ENCODE results near the gene BTNL2.

BTNL2 gene

DNA sequence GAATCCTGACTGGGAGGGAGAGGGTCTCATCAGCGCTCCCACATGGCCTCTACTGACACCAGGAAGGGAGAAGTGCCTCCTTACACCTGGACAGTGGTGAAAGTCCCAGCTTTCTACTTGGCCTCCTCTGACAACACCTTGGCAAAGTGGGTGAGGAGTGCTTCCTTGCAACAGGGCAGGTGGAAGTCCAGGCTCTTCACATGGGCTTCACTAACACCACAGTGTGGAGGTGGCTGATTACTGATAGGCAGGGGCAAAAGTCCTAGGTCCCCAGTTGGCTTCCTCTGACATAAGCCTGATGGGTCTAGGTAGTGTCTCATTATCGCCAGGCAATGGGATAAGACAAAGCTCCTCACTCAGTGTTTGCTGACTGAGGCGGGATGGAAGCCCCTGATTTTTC is 23.2 kb upstream of the BTNL2 start:
- H3K9me3 Mint-ChIP-seq (ENCODE audit: low read depth): no peaks in the 10 kb centered on the region
- H3K27ac Mint-ChIP-seq: no peak overlapping the region
- H3K4me3 Mint-ChIP-seq: no peak overlapping the region
- H3K36me3 Mint-ChIP-seq: no peaks in the 10 kb centered on the region
- no peaks in the 10 kb centered on the region for H3K4me1 Mint-ChIP-seq (ENCODE audit: low read depth)
- peaks cover 2% of the 10 kb centered on the region for H3K27me3 Mint-ChIP-seq

DNA sequence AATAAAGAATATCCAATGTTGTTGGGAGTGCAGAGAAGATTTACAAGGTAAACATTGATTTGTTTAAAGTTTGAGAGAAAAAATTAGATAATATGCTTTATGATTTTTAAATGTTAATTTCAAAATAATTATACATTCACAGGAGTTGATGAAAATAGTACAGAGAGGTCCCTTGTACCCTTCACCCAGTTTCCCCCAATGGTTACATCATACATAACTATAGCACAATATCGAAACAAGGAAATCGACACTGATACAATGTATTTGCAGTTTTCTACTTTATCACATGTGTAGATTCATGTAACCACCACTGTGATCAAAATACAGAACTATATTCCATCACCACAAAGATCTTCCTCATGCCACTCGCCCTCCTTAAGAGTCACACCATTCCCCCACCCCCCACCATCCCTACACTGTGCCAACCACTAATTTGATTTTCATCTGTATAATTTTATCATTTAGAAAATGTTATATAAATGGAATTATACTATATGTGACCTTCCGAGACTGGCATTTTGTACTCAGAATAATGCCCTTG is 21.0 kb upstream of the BTNL2 start:
- H3K9me3 Mint-ChIP-seq (ENCODE audit: low read depth): no peaks in the 10 kb centered on the region
- peaks cover 2% of the 10 kb centered on the region for H3K27me3 Mint-ChIP-seq
- no peaks in the 10 kb centered on the region for H3K36me3 Mint-ChIP-seq
- no peaks in the 10 kb centered on the region for H3K4me1 Mint-ChIP-seq (ENCODE audit: low read depth)
- H3K27ac Mint-ChIP-seq: no peak overlapping the region
- no peak overlapping the region for H3K4me3 Mint-ChIP-seq

DNA sequence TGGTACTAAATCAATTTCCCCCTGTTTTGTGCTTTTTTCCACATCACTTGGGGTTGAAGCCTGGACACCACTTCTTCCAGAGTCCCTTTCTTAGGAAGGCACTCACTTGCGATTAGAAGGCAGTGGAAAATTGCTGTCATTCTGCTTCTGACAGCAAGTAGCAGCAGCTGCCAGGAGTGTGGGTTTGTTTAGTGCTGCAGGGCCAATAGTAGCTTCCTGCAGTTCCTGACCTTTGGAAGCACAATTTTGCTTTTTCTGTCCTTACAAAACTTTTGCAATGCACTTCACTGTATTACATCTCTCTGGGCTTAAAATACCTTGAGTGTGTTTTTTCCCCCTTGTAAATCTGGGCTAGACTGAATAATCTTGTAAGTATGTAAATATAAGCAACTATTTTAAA is 20.2 kb upstream of the BTNL2 start:
- no peak overlapping the region for H3K4me3 Mint-ChIP-seq
- H3K36me3 Mint-ChIP-seq: no peaks in the 10 kb centered on the region
- H3K27me3 Mint-ChIP-seq: peaks cover 2% of the 10 kb centered on the region
- H3K9me3 Mint-ChIP-seq (ENCODE audit: low read depth): no peaks in the 10 kb centered on the region
- H3K27ac Mint-ChIP-seq: no peak overlapping the region
- no peaks in the 10 kb centered on the region for H3K4me1 Mint-ChIP-seq (ENCODE audit: low read depth)

DNA sequence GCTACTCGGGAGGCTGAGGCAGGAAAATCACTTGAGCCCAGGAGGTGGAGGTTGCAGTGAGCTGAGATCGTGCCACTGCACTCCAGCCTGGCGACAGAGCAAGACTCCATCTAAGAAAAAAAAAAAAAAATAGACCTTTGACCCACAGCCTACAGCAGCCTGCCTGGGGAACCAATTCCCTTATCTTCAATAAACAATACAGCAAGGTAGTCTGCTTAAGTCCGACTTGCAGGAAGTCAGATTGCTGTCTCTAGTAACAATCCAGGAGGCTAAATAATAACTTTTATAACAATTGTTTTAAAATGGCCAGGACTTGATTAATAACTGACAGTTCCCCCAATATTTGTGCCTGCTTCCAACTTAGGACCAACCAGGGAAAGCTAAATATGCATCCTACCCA is 19.4 kb upstream of the BTNL2 start:
- Mint-ChIP-seq H3K4me1 (ENCODE audit: low read depth) (no peaks in the 10 kb centered on the region), H3K36me3 (no peaks in the 10 kb centered on the region), H3K4me3 (no peak overlapping the region), H3K9me3 (ENCODE audit: low read depth) (no peaks in the 10 kb centered on the region), H3K27me3 (peaks cover 4% of the 10 kb centered on the region), H3K27ac (no peak overlapping the region)

DNA sequence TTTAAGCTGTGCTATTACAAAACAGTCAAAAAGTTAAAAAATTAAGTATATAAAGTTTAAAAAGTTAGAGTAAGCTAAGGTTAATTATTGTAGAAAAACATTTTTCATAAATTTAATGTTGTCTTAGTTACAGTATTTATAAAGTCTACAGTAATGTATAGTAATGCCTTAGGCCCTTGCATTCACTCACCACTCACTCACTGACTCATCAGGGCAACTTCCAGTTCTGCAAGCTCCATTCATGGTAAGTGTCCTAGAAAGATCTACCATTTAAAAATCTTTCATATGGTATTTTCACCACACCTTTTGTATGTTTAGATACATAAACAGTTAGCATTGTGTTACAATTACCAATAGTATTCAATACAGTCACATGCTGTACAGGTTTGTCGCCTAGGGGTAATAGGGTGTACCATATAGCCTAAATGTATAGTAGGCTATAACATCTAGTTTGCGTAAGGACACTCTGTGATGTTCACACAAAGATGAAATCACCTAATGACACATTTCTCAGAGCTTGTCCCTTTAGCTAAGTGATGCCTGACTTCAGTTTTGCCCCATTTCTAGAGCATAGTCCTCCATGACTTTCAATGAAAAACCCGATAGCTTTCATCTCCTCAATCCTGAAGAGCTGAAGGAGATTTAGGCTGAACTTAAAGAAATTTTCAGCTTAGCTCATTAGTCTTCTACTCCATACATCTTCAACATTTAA is 17.8 kb upstream of the BTNL2 start:
- Mint-ChIP-seq H3K27ac (no peak overlapping the region), H3K4me3 (no peak overlapping the region), H3K4me1 (ENCODE audit: low read depth) (no peaks in the 10 kb centered on the region), H3K27me3 (peaks cover 8% of the 10 kb centered on the region), H3K9me3 (ENCODE audit: low read depth) (no peaks in the 10 kb centered on the region), H3K36me3 (no peaks in the 10 kb centered on the region)

DNA sequence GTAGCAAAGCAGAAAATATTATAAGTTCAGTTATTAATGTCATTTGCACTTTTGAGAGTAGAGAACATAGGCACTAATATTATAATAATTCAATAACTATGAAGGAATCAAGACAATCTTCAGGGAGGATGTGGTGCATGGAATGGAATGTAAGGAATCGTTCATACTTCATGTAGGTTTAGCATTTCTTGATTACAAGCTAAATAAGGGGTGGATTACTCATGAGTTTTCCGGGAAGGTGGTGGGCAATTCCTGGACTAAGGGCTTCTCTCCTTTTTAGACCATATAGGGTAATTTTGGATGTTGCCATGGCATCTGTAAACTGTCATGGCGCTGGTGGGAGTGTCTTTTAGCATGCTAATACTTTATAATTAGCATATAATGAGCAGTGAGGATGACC is 9.1 kb upstream of the BTNL2 start:
- H3K4me1 Mint-ChIP-seq (ENCODE audit: low read depth): peaks cover 5% of the 10 kb centered on the region
- H3K36me3 Mint-ChIP-seq: no peaks in the 10 kb centered on the region
- H3K27me3 Mint-ChIP-seq: peaks cover 33% of the 10 kb centered on the region
- H3K4me3 Mint-ChIP-seq: no peak overlapping the region
- no peaks in the 10 kb centered on the region for H3K9me3 Mint-ChIP-seq (ENCODE audit: low read depth)
- no peak overlapping the region for H3K27ac Mint-ChIP-seq

DNA sequence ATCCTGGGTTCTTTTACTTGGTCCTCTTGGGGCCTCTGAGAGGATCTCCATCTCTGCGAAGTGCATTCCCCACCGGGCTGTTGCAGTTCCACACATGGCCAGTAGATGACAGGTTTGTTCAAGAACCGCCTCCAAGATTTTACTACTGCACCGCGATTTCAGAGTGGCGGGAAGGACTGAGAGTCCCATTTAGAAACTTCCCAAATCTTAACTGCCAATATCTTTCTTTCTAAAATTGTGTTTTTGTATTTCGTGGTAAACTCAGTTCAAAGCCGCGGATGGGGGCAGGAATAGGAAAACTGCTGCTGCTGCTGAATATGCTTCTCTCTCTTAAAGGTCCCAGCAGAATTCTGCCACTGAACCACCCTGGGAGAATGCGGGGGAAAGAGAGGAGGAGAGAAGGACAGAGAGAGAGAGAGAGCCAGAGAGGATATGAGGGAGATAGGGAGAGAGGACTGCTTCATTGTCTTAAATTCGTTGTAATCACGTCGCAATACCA is 8.6 kb upstream of the BTNL2 start:
- peaks cover 5% of the 10 kb centered on the region for H3K4me1 Mint-ChIP-seq (ENCODE audit: low read depth)
- no peaks in the 10 kb centered on the region for H3K9me3 Mint-ChIP-seq (ENCODE audit: low read depth)
- no peak overlapping the region for H3K27ac Mint-ChIP-seq
- peaks cover 32% of the 10 kb centered on the region for H3K27me3 Mint-ChIP-seq
- no peak overlapping the region for H3K4me3 Mint-ChIP-seq
- H3K36me3 Mint-ChIP-seq: no peaks in the 10 kb centered on the region

DNA sequence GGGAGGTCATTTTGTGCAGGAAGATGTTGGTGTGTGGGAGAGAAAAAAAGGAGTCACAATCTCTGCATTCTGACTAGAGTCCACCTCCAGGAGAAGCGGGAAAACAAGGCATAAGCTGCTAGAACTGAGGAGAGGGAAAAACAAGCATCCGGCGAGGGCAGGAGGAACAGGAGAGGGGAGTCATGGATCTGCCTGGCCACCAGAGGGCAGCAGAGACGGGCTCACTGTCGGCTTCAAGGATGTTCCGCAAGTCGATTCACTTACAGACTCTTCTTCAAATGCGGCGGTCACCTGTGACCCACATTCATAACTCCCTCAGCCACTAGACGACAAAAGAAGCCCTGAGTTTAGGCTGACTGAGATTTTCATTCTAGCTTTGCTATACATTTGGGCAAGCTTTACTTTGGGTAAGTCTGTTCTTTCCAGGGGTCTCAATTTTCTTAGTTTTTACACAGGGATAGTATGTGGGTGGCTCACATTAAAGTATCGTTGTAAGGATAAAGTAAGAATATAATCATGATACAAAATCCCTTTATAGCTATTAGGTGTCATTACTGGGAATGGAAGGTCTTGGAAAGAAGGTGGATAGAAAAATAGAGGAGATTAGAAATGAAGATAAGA is 6.6 kb upstream of the BTNL2 start:
- H3K36me3 Mint-ChIP-seq: no peaks in the 10 kb centered on the region
- no peak overlapping the region for H3K4me3 Mint-ChIP-seq
- H3K27me3 Mint-ChIP-seq: peaks cover 26% of the 10 kb centered on the region
- no peaks in the 10 kb centered on the region for H3K9me3 Mint-ChIP-seq (ENCODE audit: low read depth)
- H3K4me1 Mint-ChIP-seq (ENCODE audit: low read depth): peaks cover 11% of the 10 kb centered on the region
- no peak overlapping the region for H3K27ac Mint-ChIP-seq

DNA sequence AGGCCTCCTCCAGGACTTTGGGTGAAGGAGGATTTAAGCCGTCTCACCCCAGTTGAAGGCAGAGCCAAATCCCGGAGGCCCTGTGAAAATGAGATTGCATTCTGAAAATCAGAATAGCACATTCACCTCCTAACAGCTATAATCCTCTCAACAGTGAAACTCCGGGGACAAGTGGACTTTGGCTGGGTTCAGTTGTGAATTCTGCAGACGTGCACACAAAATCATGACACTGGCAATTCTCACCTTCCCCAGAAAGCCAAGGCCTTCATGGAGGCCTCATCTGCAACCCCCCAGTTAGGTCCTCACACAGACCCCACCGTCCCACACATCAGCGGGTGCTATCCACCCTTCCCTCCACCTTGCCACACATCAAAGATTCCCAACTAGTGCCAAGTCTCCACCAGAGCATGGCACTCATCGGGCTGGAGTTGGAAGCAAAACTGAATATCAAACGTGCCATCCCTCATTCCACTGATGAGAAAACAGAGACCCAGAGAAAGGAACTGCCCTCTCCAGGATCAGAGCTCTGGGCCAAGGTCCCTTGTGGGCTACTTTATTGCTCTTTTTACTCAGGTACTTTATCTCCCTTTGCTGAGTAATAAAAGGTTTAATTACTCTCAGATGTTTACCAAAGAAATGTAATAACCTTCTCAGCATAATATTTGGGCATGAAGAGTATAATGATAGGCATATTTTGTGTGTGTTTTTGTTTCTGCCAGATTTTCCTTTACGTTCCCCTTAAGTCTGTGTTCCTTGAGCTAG is 4.8 kb upstream of the BTNL2 start:
- Mint-ChIP-seq H3K4me1 (ENCODE audit: low read depth) (peaks cover 11% of the 10 kb centered on the region), H3K27ac (no peak overlapping the region), H3K36me3 (no peaks in the 10 kb centered on the region), H3K9me3 (ENCODE audit: low read depth) (no peaks in the 10 kb centered on the region), H3K27me3 (peaks cover 31% of the 10 kb centered on the region), H3K4me3 (no peak overlapping the region)

DNA sequence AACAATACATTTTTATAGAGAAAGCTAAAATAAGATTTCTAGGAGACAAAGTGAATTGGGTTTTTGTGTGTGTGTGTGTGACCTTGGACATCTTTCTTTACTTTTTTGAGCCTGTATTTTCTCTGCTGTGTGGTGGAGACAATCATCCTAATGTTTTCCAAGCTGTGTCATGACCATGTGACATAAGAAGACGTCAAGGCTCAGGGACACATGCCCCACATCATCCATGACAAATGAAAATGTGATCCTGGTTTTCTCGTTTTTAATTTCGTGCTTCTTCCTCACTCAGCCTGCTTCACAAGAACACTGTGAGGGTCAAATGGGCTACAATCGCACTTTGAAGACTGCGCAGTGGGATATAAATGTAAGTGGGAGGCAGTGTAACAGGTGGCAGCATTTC is 3.9 kb upstream of the BTNL2 start:
- Mint-ChIP-seq H3K4me3 (no peak overlapping the region), H3K4me1 (ENCODE audit: low read depth) (peaks cover 11% of the 10 kb centered on the region), H3K27me3 (peaks cover 33% of the 10 kb centered on the region), H3K27ac (no peak overlapping the region), H3K9me3 (ENCODE audit: low read depth) (no peaks in the 10 kb centered on the region), H3K36me3 (no peaks in the 10 kb centered on the region)

DNA sequence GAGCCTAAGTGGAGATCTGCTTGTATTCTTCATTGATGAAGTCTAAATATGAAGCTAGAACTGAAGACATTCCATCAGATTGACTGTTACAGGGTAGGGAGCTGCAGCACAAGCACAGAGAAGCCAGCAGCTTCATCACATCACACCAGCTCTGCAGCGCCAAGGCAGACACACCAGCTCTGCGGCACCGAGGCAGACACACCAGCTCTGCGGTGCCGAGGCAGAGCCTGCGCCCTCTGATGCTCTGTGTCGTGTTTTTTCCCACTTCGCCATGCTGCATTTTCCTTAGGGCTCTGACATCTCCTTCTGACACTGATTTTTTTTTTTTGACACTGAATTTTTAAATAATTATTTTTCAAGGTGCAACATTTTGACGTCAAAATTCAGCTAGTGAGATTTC is 784 bp downstream of the BTNL2 start:
- no peaks in the 10 kb centered on the region for H3K9me3 Mint-ChIP-seq (ENCODE audit: low read depth)
- no peak overlapping the region for H3K4me3 Mint-ChIP-seq
- peaks cover 6% of the 10 kb centered on the region for H3K4me1 Mint-ChIP-seq (ENCODE audit: low read depth)
- H3K27ac Mint-ChIP-seq: no peak overlapping the region
- no peaks in the 10 kb centered on the region for H3K36me3 Mint-ChIP-seq
- peaks cover 27% of the 10 kb centered on the region for H3K27me3 Mint-ChIP-seq

DNA sequence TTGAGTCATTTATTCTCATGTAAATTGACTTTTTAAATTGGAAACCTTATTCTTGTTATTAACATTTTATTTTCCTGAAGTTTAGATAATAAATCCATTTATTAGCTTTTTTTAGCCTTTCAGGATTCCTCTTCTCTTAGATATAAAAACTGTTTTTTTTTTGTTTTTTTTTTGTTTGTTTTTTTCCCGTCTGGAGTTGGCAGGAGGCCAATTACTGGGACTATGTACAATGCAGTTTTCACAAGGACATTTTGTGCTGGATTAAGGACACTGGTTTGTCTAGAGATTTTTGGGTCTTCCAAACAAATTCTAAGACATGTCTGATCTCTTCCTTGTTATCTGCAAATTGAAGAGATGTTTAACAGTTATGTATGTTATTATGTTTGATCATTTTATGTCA is 1.3 kb downstream of the BTNL2 start:
- Mint-ChIP-seq H3K27ac (no peak overlapping the region), H3K9me3 (ENCODE audit: low read depth) (no peaks in the 10 kb centered on the region), H3K27me3 (peaks cover 27% of the 10 kb centered on the region), H3K4me1 (ENCODE audit: low read depth) (peaks cover 6% of the 10 kb centered on the region), H3K4me3 (no peak overlapping the region), H3K36me3 (no peaks in the 10 kb centered on the region)

DNA sequence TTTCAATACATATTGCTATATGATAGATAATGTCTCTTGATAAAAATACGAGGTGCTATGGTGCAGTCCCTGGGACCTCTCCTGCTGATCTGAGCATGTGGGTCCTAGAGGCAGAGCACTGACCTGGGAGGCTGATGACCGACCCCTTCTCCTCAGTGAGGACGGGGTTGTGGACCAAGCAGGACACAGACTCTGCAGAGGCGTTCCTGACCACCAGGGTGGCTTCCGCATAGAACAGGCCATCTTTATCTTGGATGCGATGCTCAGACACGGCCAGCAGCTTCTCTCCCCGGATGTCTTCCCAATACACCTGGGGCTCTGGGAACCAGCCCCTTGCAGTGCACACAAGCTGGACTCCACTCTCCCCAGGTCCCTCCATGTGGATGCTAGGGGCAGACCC is 4.2 kb downstream of the BTNL2 start:
- Mint-ChIP-seq H3K27me3 (peaks cover 28% of the 10 kb centered on the region), H3K4me1 (ENCODE audit: low read depth) (no peaks in the 10 kb centered on the region), H3K27ac (no peak overlapping the region)

DNA sequence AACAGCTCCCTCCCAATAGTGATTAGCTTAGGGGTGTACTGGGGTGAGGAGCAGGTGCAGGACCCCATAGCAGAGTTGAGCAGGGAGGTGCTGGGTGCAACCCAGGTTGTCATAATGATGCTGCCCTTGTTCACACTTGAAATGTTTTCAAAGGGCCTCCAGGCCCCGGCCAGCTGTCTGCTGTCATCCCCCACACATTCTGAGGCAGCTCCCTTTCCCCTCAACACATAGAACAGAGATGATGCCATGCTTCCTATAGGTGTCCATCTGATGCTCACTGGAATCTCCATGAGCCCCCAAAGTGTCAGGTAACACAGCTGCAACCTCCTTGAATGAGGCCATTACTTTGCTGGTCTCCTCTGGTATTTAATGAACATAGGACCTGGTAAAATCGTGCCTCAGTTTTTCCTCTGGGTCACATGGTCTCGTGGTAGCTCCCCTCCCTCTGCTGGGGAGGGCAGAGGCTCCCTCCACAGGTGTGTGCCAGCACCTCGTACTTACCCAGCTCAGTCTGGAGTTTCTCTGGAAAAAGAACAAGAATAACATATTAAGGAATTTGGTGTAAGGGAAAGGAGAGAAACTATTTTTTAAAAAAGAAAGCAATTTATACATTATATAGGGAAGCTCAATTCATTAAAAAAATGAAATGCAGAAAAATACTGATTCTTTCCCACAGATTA is 5.6 kb downstream of the BTNL2 start:
- no peaks in the 10 kb centered on the region for H3K36me3 Mint-ChIP-seq
- peaks cover 2% of the 10 kb centered on the region for H3K4me1 Mint-ChIP-seq (ENCODE audit: low read depth)
- peaks cover 24% of the 10 kb centered on the region for H3K27me3 Mint-ChIP-seq

More for the DNA sequence above, 4.2 kb downstream of the BTNL2 start:
- no peak overlapping the region for H3K4me3 Mint-ChIP-seq
- no peaks in the 10 kb centered on the region for H3K9me3 Mint-ChIP-seq (ENCODE audit: low read depth)
- H3K36me3 Mint-ChIP-seq: no peaks in the 10 kb centered on the region

More for the DNA sequence above, 5.6 kb downstream of the BTNL2 start:
- no peaks in the 10 kb centered on the region for H3K9me3 Mint-ChIP-seq (ENCODE audit: low read depth)
- H3K27ac Mint-ChIP-seq: no peak overlapping the region
- no peak overlapping the region for H3K4me3 Mint-ChIP-seq

All from activated naive CD8-positive, alpha-beta T cell (primary cell).